Measurements from ENCODE around the gene MAP3K8.

GRCh38 chr10:30500963-30501504 is 67.0 kb downstream of the MAP3K8 start:
- TF ChIP-seq, protein P1, sequence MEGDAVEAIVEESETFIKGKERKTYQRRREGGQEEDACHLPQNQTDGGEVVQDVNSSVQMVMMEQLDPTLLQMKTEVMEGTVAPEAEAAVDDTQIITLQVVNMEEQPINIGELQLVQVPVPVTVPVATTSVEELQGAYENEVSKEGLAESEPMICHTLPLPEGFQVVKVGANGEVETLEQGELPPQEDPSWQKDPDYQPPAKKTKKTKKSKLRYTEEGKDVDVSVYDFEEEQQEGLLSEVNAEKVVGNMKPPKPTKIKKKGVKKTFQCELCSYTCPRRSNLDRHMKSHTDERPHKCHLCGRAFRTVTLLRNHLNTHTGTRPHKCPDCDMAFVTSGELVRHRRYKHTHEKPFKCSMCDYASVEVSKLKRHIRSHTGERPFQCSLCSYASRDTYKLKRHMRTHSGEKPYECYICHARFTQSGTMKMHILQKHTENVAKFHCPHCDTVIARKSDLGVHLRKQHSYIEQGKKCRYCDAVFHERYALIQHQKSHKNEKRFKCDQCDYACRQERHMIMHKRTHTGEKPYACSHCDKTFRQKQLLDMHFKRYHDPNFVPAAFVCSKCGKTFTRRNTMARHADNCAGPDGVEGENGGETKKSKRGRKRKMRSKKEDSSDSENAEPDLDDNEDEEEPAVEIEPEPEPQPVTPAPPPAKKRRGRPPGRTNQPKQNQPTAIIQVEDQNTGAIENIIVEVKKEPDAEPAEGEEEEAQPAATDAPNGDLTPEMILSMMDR (IDR thresholded peaks at IDR 0.05 in 2 of 3, conservative IDR thresholded peaks at IDR 0.05 in 1 of 3; ENCODE audit: control insufficient read depth in 2 of 3, extremely low read depth in 1 of 3, insufficient read depth in 1 of 3, low read depth in 3 of 3, low read length in 3 of 3) = no peak
- TF ChIP-seq, protein P2, sequence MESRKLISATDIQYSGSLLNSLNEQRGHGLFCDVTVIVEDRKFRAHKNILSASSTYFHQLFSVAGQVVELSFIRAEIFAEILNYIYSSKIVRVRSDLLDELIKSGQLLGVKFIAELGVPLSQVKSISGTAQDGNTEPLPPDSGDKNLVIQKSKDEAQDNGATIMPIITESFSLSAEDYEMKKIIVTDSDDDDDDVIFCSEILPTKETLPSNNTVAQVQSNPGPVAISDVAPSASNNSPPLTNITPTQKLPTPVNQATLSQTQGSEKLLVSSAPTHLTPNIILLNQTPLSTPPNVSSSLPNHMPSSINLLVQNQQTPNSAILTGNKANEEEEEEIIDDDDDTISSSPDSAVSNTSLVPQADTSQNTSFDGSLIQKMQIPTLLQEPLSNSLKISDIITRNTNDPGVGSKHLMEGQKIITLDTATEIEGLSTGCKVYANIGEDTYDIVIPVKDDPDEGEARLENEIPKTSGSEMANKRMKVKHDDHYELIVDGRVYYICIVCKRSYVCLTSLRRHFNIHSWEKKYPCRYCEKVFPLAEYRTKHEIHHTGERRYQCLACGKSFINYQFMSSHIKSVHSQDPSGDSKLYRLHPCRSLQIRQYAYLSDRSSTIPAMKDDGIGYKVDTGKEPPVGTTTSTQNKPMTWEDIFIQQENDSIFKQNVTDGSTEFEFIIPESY (IDR thresholded peaks at IDR 0.05) = no peak
- no peak for TF ChIP-seq POLR2A (IDR thresholded peaks at IDR 0.05; ENCODE audit: low read depth, low read length)
